ENCODE results near the gene ELN. TPM values are rescaled to one million over a fixed set of nuclear protein-coding genes. Genes with fewer than 3 reads are reported as not detected.
A peak's percentile ranks its signal among the peaks of the same experiment; 100 is the strongest.

Gene ELN
- total and polyA plus RNA-seq, 2 experiments from 2014 or later, result 37.7 to 58.1 TPM

GRCh38 chr7:74083117-74083876 is 55.3 kb downstream of the ELN start, which contains the start of gene LIMK1:
TSS of gene LIMK1 (plus strand) at chr7:74083804. CDS start at chr7:74083991, 187 bp downstream.
- Histone ChIP-seq H3K4me1 (ENCODE audit: insufficient read depth) (peaks cover 17% of the 10 kb centered on the region), H4K20me1 (ENCODE audit: insufficient read depth, poor library complexity, severe bottlenecking) (no peaks in the 10 kb centered on the region), H3K9me3 (ENCODE audit: low read depth) (no peaks in the 10 kb centered on the region), H3K4me3 (peak within 1 kb of the TSS; percentile 79), H3K36me3 (replicated peaks; ENCODE audit: insufficient read depth, low read depth) (no peaks in the 10 kb centered on the region), H3K4me2 (peak within 1 kb of the TSS; percentile 100), H2AFZ (peak within 1 kb of the TSS; percentile 86), H3K27me3 (no peaks in the 10 kb centered on the region), H3K27ac (peak within 1 kb of the TSS; percentile 92), H3K9me2 (replicated peaks; ENCODE audit: insufficient read depth) (no peaks in the 10 kb centered on the region), H3K79me2 (peaks cover 15% of the 10 kb centered on the region)
- DNase-seq (ENCODE audit: low spot score), result peak; percentile 95
- WGBS (ENCODE audit: low lambda C conversion rate, missing lambda C conversion rate), result 29% methylated on average over 18 of the region's 71 CpGs
- TF ChIP-seq EZH2 (IDR thresholded peaks at IDR 0.05; ENCODE audit: borderline replicate concordance) (no peak), CTCF (IDR thresholded peaks at IDR 0.05; ENCODE audit: poor library complexity) (no peak), EZH2phosphoT487 (IDR thresholded peaks at IDR 0.05; ENCODE audit: low read depth, severe bottlenecking, unreplicated experiment) (no peak)

- peak overlapping the region; percentile 100 for H3K4me2 ChIP-seq
- no peak for TF ChIP-seq CTCF (IDR thresholded peaks at IDR 0.05; ENCODE audit: poor library complexity)
- TF ChIP-seq EZH2phosphoT487 (IDR thresholded peaks at IDR 0.05; ENCODE audit: low read depth, severe bottlenecking, unreplicated experiment), result no peak
- no peak for TF ChIP-seq EZH2 (IDR thresholded peaks at IDR 0.05; ENCODE audit: borderline replicate concordance)
- H3K9me3 ChIP-seq (ENCODE audit: low read depth), result no peaks in the 10 kb centered on the region
- H4K20me1 ChIP-seq (ENCODE audit: insufficient read depth, poor library complexity, severe bottlenecking), result no peaks in the 10 kb centered on the region
- no peaks in the 10 kb centered on the region for H3K9me2 ChIP-seq (replicated peaks; ENCODE audit: insufficient read depth)
- H3K4me1 ChIP-seq (ENCODE audit: insufficient read depth), result peaks cover 14% of the 10 kb centered on the region
- no peaks in the 10 kb centered on the region for H3K27me3 ChIP-seq
- H2AFZ ChIP-seq, result peak overlapping the region; percentile 86
- no peaks in the 10 kb centered on the region for H3K36me3 ChIP-seq (replicated peaks; ENCODE audit: insufficient read depth, low read depth)
- peaks cover 15% of the 10 kb centered on the region for H3K79me2 ChIP-seq
- DNase-seq (ENCODE audit: low spot score), result peak; percentile 67
- peak overlapping the region; percentile 92 for H3K27ac ChIP-seq
- peak overlapping the region; percentile 79 for H3K4me3 ChIP-seq
- 2% methylated on average over 26 of the region's 61 CpGs for WGBS (ENCODE audit: low lambda C conversion rate, missing lambda C conversion rate)
Observed at GRCh38 chr7:74083928-74084721, 56.2 kb downstream of the ELN start.

GRCh38 chr7:74084722-74085578 is 57.0 kb downstream of the ELN start:
- peak overlapping the region; percentile 79 for H3K4me3 ChIP-seq
- H3K27me3 ChIP-seq, result no peaks in the 10 kb centered on the region
- peak overlapping the region; percentile 100 for H3K4me2 ChIP-seq
- no peaks in the 10 kb centered on the region for H3K9me2 ChIP-seq (replicated peaks; ENCODE audit: insufficient read depth)
- peaks cover 15% of the 10 kb centered on the region for H3K79me2 ChIP-seq
- no peak overlapping the region for H2AFZ ChIP-seq
- H4K20me1 ChIP-seq (ENCODE audit: insufficient read depth, poor library complexity, severe bottlenecking), result no peaks in the 10 kb centered on the region
- DNase-seq (ENCODE audit: low spot score), result no peak
- H3K36me3 ChIP-seq (replicated peaks; ENCODE audit: insufficient read depth, low read depth), result no peaks in the 10 kb centered on the region
- H3K4me1 ChIP-seq (ENCODE audit: insufficient read depth), result peaks cover 14% of the 10 kb centered on the region
- TF ChIP-seq EZH2phosphoT487 (IDR thresholded peaks at IDR 0.05; ENCODE audit: low read depth, severe bottlenecking, unreplicated experiment) (no peak), EZH2 (IDR thresholded peaks at IDR 0.05; ENCODE audit: borderline replicate concordance) (no peak), CTCF (IDR thresholded peaks at IDR 0.05; ENCODE audit: poor library complexity) (no peak)
- peak overlapping the region; percentile 92 for H3K27ac ChIP-seq
- WGBS (ENCODE audit: low lambda C conversion rate, missing lambda C conversion rate), result 71% methylated on average over 6 of the region's 6 CpGs
- H3K9me3 ChIP-seq (ENCODE audit: low read depth), result no peaks in the 10 kb centered on the region

All from hepatocyte (in vitro differentiated cells).